ENCODE results near the gene UNC5A.

Gene UNC5A

GRCh38 chr5:176835918-176836317, 25.6 kb downstream of the UNC5A start:
- TF ChIP-seq CTCF (IDR thresholded peaks at IDR 0.05; ENCODE audit: insufficient read depth, low read length, missing control alignments): no peak
- no peak for DNase-seq (ENCODE audit: low read depth, low spot score)
- ChIA-PET POLR2A (no interaction called here), CTCF (no interaction called here)
- no peak overlapping the region for H3K4me3 ChIP-seq (ENCODE audit: low read depth, low read length)

GRCh38 chr5:176836811-176837706, 26.7 kb downstream of the UNC5A start:
- ChIA-PET CTCF (no interaction called here), POLR2A (no interaction called here)
- DNase-seq (ENCODE audit: low read depth, low spot score): no peak
- no peak overlapping the region for H3K4me3 ChIP-seq (ENCODE audit: low read depth, low read length)
- TF ChIP-seq CTCF (IDR thresholded peaks at IDR 0.05; ENCODE audit: insufficient read depth, low read length, missing control alignments): no peak

GRCh38 chr5:176837707-176838115, 27.4 kb downstream of the UNC5A start:
- POLR2A ChIA-PET: no interaction called here
- DNase-seq (ENCODE audit: low read depth, low spot score): peak; percentile 14
- CTCF ChIA-PET: no interaction called here
- no peak for TF ChIP-seq CTCF (IDR thresholded peaks at IDR 0.05; ENCODE audit: insufficient read depth, low read length, missing control alignments)
- H3K4me3 ChIP-seq (ENCODE audit: low read depth, low read length): no peak overlapping the region

- ChIA-PET CTCF (no interaction called here), POLR2A (no interaction called here)
- no peak for TF ChIP-seq CTCF (IDR thresholded peaks at IDR 0.05; ENCODE audit: insufficient read depth, low read length, missing control alignments)
- no peak for DNase-seq (ENCODE audit: low read depth, low spot score)
- no peak overlapping the region for H3K4me3 ChIP-seq (ENCODE audit: low read depth, low read length)
Observed at GRCh38 chr5:176843673-176844072, 33.3 kb downstream of the UNC5A start.

GRCh38 chr5:176844281-176844680, 33.9 kb downstream of the UNC5A start:
- no peak overlapping the region for H3K4me3 ChIP-seq (ENCODE audit: low read depth, low read length)
- no peak for DNase-seq (ENCODE audit: low read depth, low spot score)
- ChIA-PET POLR2A (no interaction called here), CTCF (no interaction called here)
- no peak for TF ChIP-seq CTCF (IDR thresholded peaks at IDR 0.05; ENCODE audit: insufficient read depth, low read length, missing control alignments)

GRCh38 chr5:176844706-176845391, 34.5 kb downstream of the UNC5A start:
- H3K4me3 ChIP-seq (ENCODE audit: low read depth, low read length): no peak overlapping the region
- CTCF ChIA-PET: no interaction called here
- DNase-seq (ENCODE audit: low read depth, low spot score): no peak
- no peak for TF ChIP-seq CTCF (IDR thresholded peaks at IDR 0.05; ENCODE audit: insufficient read depth, low read length, missing control alignments)
- POLR2A ChIA-PET: no interaction called here
